ENCODE results near the gene TTC23. TPM values are rescaled to one million over a fixed set of nuclear protein-coding genes. Genes with fewer than 3 reads are reported as not detected.

Gene TTC23
- total RNA-seq, 1 donor = 21.7 TPM

GRCh38 chr15:99279290-99279689, 29.9 kb upstream of the TTC23 start:
- Histone ChIP-seq H3K4me1 (ENCODE audit: insufficient read depth, low read length) (peaks cover 6% of the 10 kb centered on the region), H3K4me2 (ENCODE audit: insufficient read depth, low read length) (no peak overlapping the region), H3K4me3 (ENCODE audit: insufficient read depth, low read length) (no peak overlapping the region), H4K20me1 (ENCODE audit: insufficient read depth, low read length) (no peaks in the 10 kb centered on the region), H3K27ac (ENCODE audit: low read depth, low read length) (no peak overlapping the region), H3K36me3 (ENCODE audit: insufficient read depth, low read length) (no peaks in the 10 kb centered on the region), H3K9me3 (ENCODE audit: low read depth, low read length) (no peaks in the 10 kb centered on the region), H2AFZ (ENCODE audit: low read length) (no peak overlapping the region), H3K79me2 (ENCODE audit: insufficient read depth, low read length) (no peaks in the 10 kb centered on the region), H3K27me3 (ENCODE audit: insufficient read depth, low read length) (no peaks in the 10 kb centered on the region)
- TF ChIP-seq, protein P1, sequence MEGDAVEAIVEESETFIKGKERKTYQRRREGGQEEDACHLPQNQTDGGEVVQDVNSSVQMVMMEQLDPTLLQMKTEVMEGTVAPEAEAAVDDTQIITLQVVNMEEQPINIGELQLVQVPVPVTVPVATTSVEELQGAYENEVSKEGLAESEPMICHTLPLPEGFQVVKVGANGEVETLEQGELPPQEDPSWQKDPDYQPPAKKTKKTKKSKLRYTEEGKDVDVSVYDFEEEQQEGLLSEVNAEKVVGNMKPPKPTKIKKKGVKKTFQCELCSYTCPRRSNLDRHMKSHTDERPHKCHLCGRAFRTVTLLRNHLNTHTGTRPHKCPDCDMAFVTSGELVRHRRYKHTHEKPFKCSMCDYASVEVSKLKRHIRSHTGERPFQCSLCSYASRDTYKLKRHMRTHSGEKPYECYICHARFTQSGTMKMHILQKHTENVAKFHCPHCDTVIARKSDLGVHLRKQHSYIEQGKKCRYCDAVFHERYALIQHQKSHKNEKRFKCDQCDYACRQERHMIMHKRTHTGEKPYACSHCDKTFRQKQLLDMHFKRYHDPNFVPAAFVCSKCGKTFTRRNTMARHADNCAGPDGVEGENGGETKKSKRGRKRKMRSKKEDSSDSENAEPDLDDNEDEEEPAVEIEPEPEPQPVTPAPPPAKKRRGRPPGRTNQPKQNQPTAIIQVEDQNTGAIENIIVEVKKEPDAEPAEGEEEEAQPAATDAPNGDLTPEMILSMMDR (IDR thresholded peaks at IDR 0.05; ENCODE audit: extremely low read depth, low read depth, low read length) = no peak
- DNase-seq (ENCODE audit: insufficient read length, low spot score, missing footprints) = no peak

DNA sequence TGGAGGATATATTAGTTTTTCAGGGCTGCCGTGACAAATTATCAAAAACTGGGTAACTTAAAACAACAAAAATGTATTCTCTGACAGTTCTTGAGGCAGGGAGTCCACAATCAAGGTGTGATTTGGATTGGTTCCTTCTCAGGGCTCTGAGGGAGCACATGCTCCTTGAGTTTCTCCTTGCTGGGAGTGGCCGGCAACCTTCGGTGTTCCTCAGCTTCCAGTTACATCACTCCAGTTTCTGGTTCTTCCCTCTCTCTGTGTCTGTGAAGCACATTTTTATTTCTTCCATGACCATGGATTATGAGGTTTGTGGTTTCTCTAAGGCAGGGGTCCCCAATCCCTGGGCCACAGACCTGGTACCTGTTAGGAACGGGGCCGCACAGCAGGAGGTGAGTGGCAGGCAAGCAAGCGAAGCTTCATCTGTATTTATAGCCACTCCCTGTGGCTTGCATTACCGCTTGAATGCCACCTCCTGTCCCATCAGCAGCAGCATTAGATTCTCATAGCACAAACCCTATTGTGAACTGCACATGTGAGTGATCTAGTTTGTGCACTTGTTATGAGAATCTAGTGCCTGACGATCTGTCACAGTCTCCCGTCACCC, 26.2 kb upstream of the TTC23 start:
- DNase-seq (ENCODE audit: insufficient read length, low spot score, missing footprints) = no peak
- no peaks in the 10 kb centered on the region for H3K27me3 ChIP-seq (ENCODE audit: insufficient read depth, low read length)
- H3K27ac ChIP-seq (ENCODE audit: low read depth, low read length) = no peak overlapping the region
- no peaks in the 10 kb centered on the region for H3K36me3 ChIP-seq (ENCODE audit: insufficient read depth, low read length)
- H3K4me1 ChIP-seq (ENCODE audit: insufficient read depth, low read length) = peaks cover 9% of the 10 kb centered on the region
- H4K20me1 ChIP-seq (ENCODE audit: insufficient read depth, low read length) = no peaks in the 10 kb centered on the region
- TF ChIP-seq, protein P1 (IDR thresholded peaks at IDR 0.05; ENCODE audit: extremely low read depth, low read depth, low read length) = no peak
- H3K4me3 ChIP-seq (ENCODE audit: insufficient read depth, low read length) = no peak overlapping the region
- H3K79me2 ChIP-seq (ENCODE audit: insufficient read depth, low read length) = no peaks in the 10 kb centered on the region
- no peak overlapping the region for H2AFZ ChIP-seq (ENCODE audit: low read length)
- no peak overlapping the region for H3K4me2 ChIP-seq (ENCODE audit: insufficient read depth, low read length)
- H3K9me3 ChIP-seq (ENCODE audit: low read depth, low read length) = no peaks in the 10 kb centered on the region

GRCh38 chr15:99275061-99275460, 25.7 kb upstream of the TTC23 start:
- H3K79me2 ChIP-seq (ENCODE audit: insufficient read depth, low read length) = no peaks in the 10 kb centered on the region

GRCh38 chr15:99273801-99274200, 24.4 kb upstream of the TTC23 start:
- Histone ChIP-seq H2AFZ (ENCODE audit: low read length) (peak overlapping the region; percentile 17), H3K9me3 (ENCODE audit: low read depth, low read length) (no peaks in the 10 kb centered on the region), H3K79me2 (ENCODE audit: insufficient read depth, low read length) (no peaks in the 10 kb centered on the region), H3K4me1 (ENCODE audit: insufficient read depth, low read length) (peaks cover 9% of the 10 kb centered on the region), H3K4me2 (ENCODE audit: insufficient read depth, low read length) (peak overlapping the region; percentile 47), H3K27me3 (ENCODE audit: insufficient read depth, low read length) (no peaks in the 10 kb centered on the region), H3K36me3 (ENCODE audit: insufficient read depth, low read length) (no peaks in the 10 kb centered on the region), H3K27ac (ENCODE audit: low read depth, low read length) (no peak overlapping the region), H4K20me1 (ENCODE audit: insufficient read depth, low read length) (no peaks in the 10 kb centered on the region), H3K4me3 (ENCODE audit: insufficient read depth, low read length) (no peak overlapping the region)
- no peak for DNase-seq (ENCODE audit: insufficient read length, low spot score, missing footprints)
- TF ChIP-seq, protein P1 (IDR thresholded peaks at IDR 0.05; ENCODE audit: extremely low read depth, low read depth, low read length) = no peak

More at GRCh38 chr15:99275061-99275460, 25.7 kb upstream of the TTC23 start:
- Histone ChIP-seq H2AFZ (ENCODE audit: low read length) (no peak overlapping the region), H3K9me3 (ENCODE audit: low read depth, low read length) (no peaks in the 10 kb centered on the region), H3K36me3 (ENCODE audit: insufficient read depth, low read length) (no peaks in the 10 kb centered on the region), H3K4me1 (ENCODE audit: insufficient read depth, low read length) (peaks cover 9% of the 10 kb centered on the region), H3K4me2 (ENCODE audit: insufficient read depth, low read length) (no peak overlapping the region), H3K4me3 (ENCODE audit: insufficient read depth, low read length) (no peak overlapping the region), H3K27me3 (ENCODE audit: insufficient read depth, low read length) (no peaks in the 10 kb centered on the region), H4K20me1 (ENCODE audit: insufficient read depth, low read length) (no peaks in the 10 kb centered on the region), H3K27ac (ENCODE audit: low read depth, low read length) (no peak overlapping the region)
- TF ChIP-seq, protein P1 (IDR thresholded peaks at IDR 0.05; ENCODE audit: extremely low read depth, low read depth, low read length) = no peak
- DNase-seq (ENCODE audit: insufficient read length, low spot score, missing footprints) = no peak

All from osteoblast (primary cell).